ENCODE data around the gene S100A7A. TPM values are rescaled to one million over a fixed set of nuclear protein-coding genes. Genes with fewer than 3 reads are reported as not detected.

The S100A7A gene
- total and polyA plus RNA-seq, 2 donors (not counting 1 experiment from before 2014, with no cell fraction given), result not detected

- Mint-ChIP-seq H3K27ac (no peak overlapping the region), H3K27me3 (peaks cover 34% of the 10 kb centered on the region), H3K4me1 (no peaks in the 10 kb centered on the region), H3K4me3 (no peak overlapping the region), H3K9me3 (ENCODE audit: insufficient read depth) (no peaks in the 10 kb centered on the region)
- Histone ChIP-seq H4K20me1 (ENCODE audit: control insufficient read depth, insufficient read depth, low read length, poor library complexity, severe bottlenecking) (no peaks in the 10 kb centered on the region), H3K9ac (ENCODE audit: low read length) (no peak overlapping the region), H3K27ac (ENCODE audit: low read length in 2 of 2) (no peak overlapping the region), H2AFZ (ENCODE audit: insufficient read depth, low read depth, low read length, poor library complexity, severe bottlenecking) (no peak overlapping the region), H3K4me2 (replicated peaks; ENCODE audit: low read depth, low read length, poor library complexity, severe bottlenecking) (no peak overlapping the region), H3K79me2 (ENCODE audit: control insufficient read depth, insufficient read depth, low read length) (no peaks in the 10 kb centered on the region), H3K4me3 (ENCODE audit: control extremely low read depth in 1 of 5, extremely low read depth in 1 of 5, insufficient read depth in 1 of 5, low read depth in 2 of 5, low read length in 4 of 5) (no peak overlapping the region), H3K9me3 (ENCODE audit: control extremely low read depth in 1 of 3, control insufficient read depth in 2 of 3, insufficient read depth in 1 of 3, low read length in 2 of 3) (no peaks in the 10 kb centered on the region), H3K4me1 (ENCODE audit: control insufficient read depth in 2 of 2, insufficient read depth in 2 of 2, low read length in 2 of 2) (no peaks in the 10 kb centered on the region), H3K36me3 (replicated peaks in 1 of 2; ENCODE audit: control extremely low read depth in 1 of 2, control insufficient read depth in 1 of 2, extremely low read depth in 1 of 2, insufficient read depth in 2 of 2, low read length in 1 of 2) (no peaks in the 10 kb centered on the region), H3K27me3 (replicated peaks in 1 of 4; ENCODE audit: control extremely low read depth in 1 of 4, control insufficient read depth in 3 of 4, insufficient read depth in 4 of 4, low read length in 3 of 4) (no peaks in the 10 kb centered on the region)
- ATAC-seq (ENCODE audit: low read depth), result no peak
- no peak for DNase-seq
- 100% methylated on average over 2 of the region's 4 CpGs for WGBS (ENCODE audit: insufficient coverage)
- CTCF ChIA-PET, result no interaction called here
- intact Hi-C loops (cut with micrococcal nuclease), result no loop called here
- POLR2A ChIA-PET, result no interaction called here
- TF ChIP-seq, protein P1, sequence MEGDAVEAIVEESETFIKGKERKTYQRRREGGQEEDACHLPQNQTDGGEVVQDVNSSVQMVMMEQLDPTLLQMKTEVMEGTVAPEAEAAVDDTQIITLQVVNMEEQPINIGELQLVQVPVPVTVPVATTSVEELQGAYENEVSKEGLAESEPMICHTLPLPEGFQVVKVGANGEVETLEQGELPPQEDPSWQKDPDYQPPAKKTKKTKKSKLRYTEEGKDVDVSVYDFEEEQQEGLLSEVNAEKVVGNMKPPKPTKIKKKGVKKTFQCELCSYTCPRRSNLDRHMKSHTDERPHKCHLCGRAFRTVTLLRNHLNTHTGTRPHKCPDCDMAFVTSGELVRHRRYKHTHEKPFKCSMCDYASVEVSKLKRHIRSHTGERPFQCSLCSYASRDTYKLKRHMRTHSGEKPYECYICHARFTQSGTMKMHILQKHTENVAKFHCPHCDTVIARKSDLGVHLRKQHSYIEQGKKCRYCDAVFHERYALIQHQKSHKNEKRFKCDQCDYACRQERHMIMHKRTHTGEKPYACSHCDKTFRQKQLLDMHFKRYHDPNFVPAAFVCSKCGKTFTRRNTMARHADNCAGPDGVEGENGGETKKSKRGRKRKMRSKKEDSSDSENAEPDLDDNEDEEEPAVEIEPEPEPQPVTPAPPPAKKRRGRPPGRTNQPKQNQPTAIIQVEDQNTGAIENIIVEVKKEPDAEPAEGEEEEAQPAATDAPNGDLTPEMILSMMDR (IDR thresholded peaks at IDR 0.05), result no peak
- no peak for TF ChIP-seq EZH2 (IDR thresholded peaks at IDR 0.05; ENCODE audit: borderline replicate concordance, insufficient read depth, low read depth, low read length, poor library complexity, severe bottlenecking)
Measured at GRCh38 chr1:153437236-153437635, 20.9 kb downstream of the S100A7A start.

GRCh38 chr1:153438599-153438998 is 22.3 kb downstream of the S100A7A start:
- no peak overlapping the region for H3K4me3 ChIP-seq (ENCODE audit: control extremely low read depth in 1 of 5, extremely low read depth in 1 of 5, insufficient read depth in 1 of 5, low read depth in 2 of 5, low read length in 4 of 5)
- no peaks in the 10 kb centered on the region for H3K4me1 ChIP-seq (ENCODE audit: control insufficient read depth in 2 of 2, insufficient read depth in 2 of 2, low read length in 2 of 2)
- WGBS (ENCODE audit: insufficient coverage), result 75% methylated on average over 6 of the region's 7 CpGs
- intact Hi-C loops (cut with micrococcal nuclease), result no loop called here
- TF ChIP-seq EZH2 (IDR thresholded peaks at IDR 0.05; ENCODE audit: borderline replicate concordance, insufficient read depth, low read depth, low read length, poor library complexity, severe bottlenecking), result no peak
- TF ChIP-seq, protein P1 (IDR thresholded peaks at IDR 0.05), result no peak
- peaks cover 0 to 3% (median 0%) of the 10 kb centered on the region in 3 donors for H3K9me3 ChIP-seq (ENCODE audit: control extremely low read depth in 1 of 3, control insufficient read depth in 2 of 3, insufficient read depth in 1 of 3, low read length in 2 of 3)
- H3K27me3 ChIP-seq (replicated peaks in 1 of 4; ENCODE audit: control extremely low read depth in 1 of 4, control insufficient read depth in 3 of 4, insufficient read depth in 4 of 4, low read length in 3 of 4), result peaks cover 0 to 3% (median 0%) of the 10 kb centered on the region in 4 experiments
- ATAC-seq (ENCODE audit: low read depth) (no peak), DNase-seq (no peak)
- H3K4me1 Mint-ChIP-seq, result no peaks in the 10 kb centered on the region
- POLR2A ChIA-PET, result no interaction called here
- H3K27ac ChIP-seq (ENCODE audit: low read length in 2 of 2), result no peak overlapping the region
- peaks cover 27% of the 10 kb centered on the region for H3K27me3 Mint-ChIP-seq
- no peak overlapping the region for H3K9ac ChIP-seq (ENCODE audit: low read length)
- no peak overlapping the region for H2AFZ ChIP-seq (ENCODE audit: insufficient read depth, low read depth, low read length, poor library complexity, severe bottlenecking)
- H3K27ac Mint-ChIP-seq, result no peak overlapping the region
- no peak overlapping the region for H3K4me3 Mint-ChIP-seq
- H3K79me2 ChIP-seq (ENCODE audit: control insufficient read depth, insufficient read depth, low read length), result no peaks in the 10 kb centered on the region
- no peaks in the 10 kb centered on the region for H3K9me3 Mint-ChIP-seq (ENCODE audit: insufficient read depth)
- H3K36me3 ChIP-seq (replicated peaks in 1 of 2; ENCODE audit: control extremely low read depth in 1 of 2, control insufficient read depth in 1 of 2, extremely low read depth in 1 of 2, insufficient read depth in 2 of 2, low read length in 1 of 2), result no peaks in the 10 kb centered on the region
- CTCF ChIA-PET, result no interaction called here
- no peaks in the 10 kb centered on the region for H4K20me1 ChIP-seq (ENCODE audit: control insufficient read depth, insufficient read depth, low read length, poor library complexity, severe bottlenecking)
- no peak overlapping the region for H3K4me2 ChIP-seq (replicated peaks; ENCODE audit: low read depth, low read length, poor library complexity, severe bottlenecking)

Measured in B cell (primary cell).